Measurements from ENCODE around the gene CHD9.

GRCh38 chr16:53043986-53044601 lies 10.7 kb upstream of the CHD9 start:
- no peak for TF ChIP-seq POLR2A (IDR thresholded peaks at IDR 0.05; ENCODE audit: low read depth, low read length)
- TF ChIP-seq POLR2AphosphoS5 (IDR thresholded peaks at IDR 0.05; ENCODE audit: low read depth, low read length), result no peak
- TF ChIP-seq TAF1 (IDR thresholded peaks at IDR 0.05; ENCODE audit: borderline replicate concordance, low read depth, low read length), result no peak
